Upper lobe of left lung (tissue), 4 donors: ENCODE data around the gene BUD13.

Experiments
- CTCF ChIP-seq, 6 experiments: fragments of 450-650 bp in 4 of 6; fragments of 200-600 bp in 2 of 6; sonication (generic) in 2 of 6; IDR thresholded peaks; one replicate each; pipeline ENCODE4 v1.5.1; 2016 to 2019; ENCODE audit warnings: antibody characterized with exemption in 6 of 6
- POLR2A ChIP-seq, 4 donors: fragments of 450-650 bp; IDR thresholded peaks; one replicate each; pipeline ENCODE4 v1.5.1; 2016 to 2017; ENCODE audit warnings: antibody characterized with exemption in 4 of 4, mild to moderate bottlenecking in 2 of 4

GRCh38 chr11:116701297-116701801 is 71.4 kb downstream of the BUD13 start:
- TF ChIP-seq CTCF (IDR thresholded peaks at IDR 0.05) (no peak), POLR2A (IDR thresholded peaks at IDR 0.05) (no peak)
